GM20431 (cell line): ENCODE measurements around the gene LGALS7B.
"Not testable (repeated sequence)": the region's sequence is repeated elsewhere in the genome, so short reads cannot be mapped to it uniquely, and the experiment has no call there.

ENCODE experiments used
- in situ Hi-C: fragments of 300-500 bp; cut with MseI, MboI; formaldehyde crosslinking; loops from one replicate; pipeline ENCODE4 v1.15.0; 2020; ENCODE audit warnings: low sequenced_read_pairs; ENCODE audit not compliant: unreplicated experiment

LGALS7B gene

DNA sequence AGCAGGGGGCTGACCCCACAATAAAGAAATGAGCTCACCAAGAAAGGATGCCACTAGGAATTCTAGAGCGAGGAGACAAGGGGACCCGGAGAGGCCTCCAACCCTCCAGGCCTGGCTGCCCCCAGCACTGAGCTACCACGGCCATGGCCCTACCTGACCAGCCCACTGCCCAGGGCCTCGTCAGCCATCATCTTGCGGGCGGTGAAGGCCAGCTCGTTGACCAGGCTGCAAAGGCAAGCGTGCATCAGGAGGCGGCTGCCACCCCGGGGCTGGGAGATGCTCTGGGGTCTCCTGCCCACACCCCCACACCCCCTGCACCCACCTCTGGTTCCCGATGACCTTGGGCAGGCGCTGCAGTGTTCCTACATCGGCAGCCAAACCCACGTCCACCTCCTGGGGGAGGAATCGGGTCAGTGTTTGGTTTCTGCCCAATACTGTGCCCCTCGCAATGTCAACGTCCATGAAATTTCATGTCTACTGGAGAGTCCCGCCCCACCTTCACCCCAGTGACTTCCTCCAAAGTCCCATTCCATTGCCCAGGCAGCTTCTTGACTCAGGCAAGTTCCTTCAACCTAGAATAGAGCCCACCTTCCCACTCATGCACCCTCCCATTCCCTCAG, 27.2 kb downstream of the LGALS7B start:
- in situ Hi-C loops: no loop called here

DNA sequence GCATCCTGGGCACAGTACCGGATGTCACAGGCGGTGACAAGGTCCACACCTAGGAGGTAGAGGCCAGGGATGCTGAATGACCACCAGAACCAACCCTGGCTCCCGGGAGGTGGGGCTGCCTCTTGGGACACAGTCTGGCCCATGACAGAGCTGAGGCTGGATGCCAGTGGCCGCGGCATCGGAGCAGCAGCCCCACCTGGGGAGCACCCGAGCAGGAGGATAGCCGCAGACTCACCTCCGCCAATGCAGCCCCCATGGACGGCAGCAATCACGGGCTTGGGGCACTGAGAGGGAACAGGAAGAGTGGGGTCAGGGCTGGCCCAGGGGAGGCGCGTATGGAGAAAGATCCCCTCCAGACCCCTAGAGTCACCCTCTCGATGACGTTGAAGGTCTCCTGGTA, 28.1 kb downstream of the LGALS7B start:
- in situ Hi-C loops: no loop called here

DNA sequence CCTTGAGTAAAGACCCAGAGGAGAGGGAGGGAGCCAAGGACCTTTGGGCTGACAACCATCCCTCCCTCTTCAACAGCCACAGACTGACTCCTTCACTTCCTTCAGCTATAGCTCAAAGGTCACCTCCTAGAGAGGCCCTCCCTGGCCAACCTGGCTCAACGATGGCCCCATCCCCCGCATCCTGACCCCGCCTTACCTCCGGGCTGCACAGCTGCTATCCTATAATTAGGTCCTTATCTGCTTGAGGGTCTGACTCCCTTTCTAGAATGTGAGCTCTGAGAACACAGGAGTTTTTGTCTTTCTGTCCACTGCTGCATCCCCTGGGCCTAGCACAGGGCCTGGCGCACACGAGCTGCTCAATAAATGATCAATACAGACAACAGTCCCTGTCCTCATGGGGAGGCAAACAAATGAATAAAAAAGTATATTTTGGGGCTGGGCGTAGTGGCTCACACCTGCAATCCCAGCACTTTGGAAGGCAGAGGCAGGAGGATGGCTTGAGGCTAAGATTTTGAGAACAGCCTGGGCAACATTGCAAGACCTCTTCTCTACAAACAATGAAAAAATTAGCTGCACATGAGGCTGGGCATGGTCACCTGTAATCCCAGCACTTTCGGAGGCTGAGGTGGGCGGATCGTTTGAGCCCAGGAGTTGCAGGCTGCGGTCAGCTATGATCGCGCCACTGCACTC, 30.4 kb downstream of the LGALS7B start:
- in situ Hi-C loops: no loop called here

DNA sequence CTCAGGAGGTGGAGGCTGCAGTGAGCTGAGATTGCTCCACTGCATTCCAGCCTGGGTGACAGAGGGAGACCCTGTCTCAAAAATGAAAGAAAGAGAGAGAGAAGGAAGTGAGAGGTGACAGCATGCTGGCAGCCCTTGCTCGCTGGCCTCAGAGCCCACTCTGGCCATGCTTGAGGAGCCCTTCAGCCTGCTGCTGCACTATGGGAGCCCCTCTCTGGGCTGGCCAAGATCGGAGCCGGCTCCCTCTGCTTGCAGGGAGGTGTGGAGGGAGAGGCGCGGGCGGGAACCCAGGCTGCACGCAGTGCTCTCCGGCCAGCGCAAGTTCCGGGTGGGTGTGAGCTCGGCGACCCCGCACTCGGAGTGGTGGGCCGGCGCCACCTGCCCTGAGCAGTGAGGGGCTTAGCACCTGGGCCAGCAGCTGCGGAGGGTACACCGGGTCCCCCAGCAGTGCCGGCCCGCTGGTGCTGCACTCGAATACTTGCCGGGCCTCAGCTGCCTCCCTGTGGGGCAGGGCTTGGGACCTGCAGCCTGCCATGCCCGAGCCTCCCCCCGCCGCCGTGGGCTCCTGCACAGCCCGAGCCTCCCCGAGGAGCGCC, 32.3 kb downstream of the LGALS7B start:
- in situ Hi-C loops: not testable (repeated sequence)

DNA sequence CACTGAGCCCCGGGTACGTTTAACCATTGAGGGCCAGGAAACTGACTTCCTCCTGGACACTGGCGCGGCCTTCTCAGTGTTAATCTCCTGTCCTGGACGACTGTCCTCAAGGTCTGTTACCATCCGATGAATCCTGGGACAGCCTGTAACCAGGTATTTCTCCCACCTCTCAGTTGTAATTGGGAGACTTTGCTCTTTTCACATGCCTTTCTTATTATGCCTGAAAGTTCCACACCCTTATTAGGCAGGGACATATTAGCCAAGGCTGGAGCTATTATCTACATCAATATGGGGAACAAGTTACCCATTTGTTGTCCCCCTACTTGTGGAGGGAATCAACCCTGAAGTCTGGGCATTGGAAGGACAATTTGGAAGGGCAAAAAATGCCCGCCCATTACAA, 36.9 kb downstream of the LGALS7B start:
- in situ Hi-C loops: not testable (repeated sequence)

DNA sequence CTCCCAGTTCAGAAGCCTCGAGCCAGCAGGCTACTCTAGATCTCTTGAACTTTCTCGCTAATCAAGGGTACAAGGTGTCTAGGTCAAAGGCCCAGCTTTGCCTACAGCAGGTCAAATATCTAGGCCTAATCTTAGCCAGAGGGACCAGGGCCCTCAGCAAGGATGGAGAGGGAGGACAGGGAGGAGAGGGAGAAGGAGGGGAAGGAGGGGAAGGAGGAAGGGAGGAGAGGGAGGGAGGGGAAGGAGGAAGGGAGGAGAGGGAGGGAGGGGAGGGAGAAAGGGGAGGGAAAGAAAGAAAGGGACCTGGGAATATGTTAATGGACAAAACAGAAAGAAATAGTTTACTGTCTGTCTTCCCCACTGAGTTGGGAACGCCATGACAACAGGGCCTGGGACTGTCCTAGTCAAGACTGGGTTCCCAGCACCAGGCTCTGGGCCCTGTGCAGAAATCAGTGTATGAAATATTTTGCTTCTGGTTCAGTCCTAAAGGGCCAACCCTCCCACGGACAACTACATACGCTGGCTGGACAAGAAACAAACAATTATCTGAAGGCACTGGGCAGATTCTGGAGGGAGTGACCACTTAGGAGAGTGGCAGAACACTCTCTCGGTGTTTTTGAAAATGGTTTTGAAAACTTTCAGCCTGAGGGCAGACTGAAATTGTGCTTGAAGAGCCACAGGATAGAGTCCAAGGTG, 38.0 kb downstream of the LGALS7B start:
- in situ Hi-C loops: no loop called here

DNA sequence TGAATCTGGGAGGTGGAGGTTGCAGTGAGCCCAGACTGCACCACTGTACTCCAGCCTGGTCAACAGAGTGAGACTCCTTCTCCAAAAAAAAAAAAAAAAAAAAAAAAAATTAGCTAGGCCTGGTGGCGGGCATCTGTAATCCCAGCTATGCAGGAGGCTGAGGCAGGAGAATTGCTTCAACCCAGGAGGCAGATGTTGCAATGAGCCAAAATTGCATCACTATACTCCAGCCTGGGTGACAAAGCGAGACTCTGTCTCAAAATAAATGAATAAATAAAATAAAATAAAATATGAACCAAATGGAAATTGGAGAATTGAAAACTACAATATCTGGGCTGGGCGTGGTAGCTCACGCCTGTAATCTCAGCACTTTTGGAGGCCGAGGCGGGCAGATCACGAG, 40.2 kb downstream of the LGALS7B start:
- in situ Hi-C loops: not testable (repeated sequence)

DNA sequence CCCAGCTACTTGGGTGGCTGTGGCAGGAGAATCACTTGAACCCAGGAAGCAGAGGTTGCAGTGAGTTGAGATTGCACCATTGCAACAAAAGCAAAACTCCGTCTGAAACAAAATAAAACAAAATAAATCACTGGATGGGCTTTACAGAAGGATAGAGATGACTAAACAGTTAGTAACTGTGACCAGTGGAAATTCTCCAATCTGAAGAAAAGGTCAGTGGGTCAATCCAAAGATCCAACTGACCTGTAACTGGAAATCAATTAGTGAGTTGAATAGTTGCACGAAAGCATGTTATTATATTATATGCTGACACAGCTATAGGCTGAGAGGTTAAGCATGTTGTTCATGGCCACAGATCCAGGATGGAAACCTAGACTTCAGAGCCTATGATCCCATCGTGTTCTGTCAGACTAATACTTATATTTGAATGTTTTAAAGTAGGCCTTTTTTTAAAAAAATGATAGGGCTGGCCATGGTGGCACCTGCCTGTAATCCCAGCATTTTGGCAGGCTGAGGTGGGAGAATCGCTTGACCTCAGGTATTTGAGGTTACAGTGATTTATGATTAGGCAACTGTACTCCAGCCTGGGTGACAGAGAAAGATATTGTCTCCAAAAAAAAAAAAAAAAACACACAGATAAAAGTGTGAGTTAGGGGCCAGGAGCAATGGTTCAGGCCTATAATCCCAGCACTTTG, 41.2 kb downstream of the LGALS7B start:
- in situ Hi-C loops: no loop called here

DNA sequence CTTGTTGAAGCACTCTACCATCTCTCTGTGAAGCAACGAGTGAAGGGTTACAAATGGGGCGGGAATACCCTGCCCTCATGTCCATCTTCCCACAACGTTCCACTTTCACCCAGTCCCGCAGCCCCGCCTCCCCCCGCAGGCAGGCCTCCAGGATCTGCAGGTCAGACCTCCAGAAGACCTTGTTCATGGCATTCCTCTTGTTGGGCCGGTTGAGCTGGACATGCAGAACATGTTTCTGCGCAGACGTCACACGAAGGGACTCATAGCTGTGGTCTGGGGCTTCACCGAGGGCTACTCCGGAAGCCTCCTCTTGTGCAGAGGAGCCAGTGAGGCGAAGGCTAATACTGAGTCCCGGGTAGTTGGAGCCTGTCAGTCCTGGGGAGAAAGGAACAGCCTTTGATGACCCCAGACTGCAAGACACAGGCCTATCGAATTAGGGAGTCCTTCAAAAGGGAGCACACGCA, 42.2 kb downstream of the LGALS7B start:
- in situ Hi-C loops: no loop called here

DNA sequence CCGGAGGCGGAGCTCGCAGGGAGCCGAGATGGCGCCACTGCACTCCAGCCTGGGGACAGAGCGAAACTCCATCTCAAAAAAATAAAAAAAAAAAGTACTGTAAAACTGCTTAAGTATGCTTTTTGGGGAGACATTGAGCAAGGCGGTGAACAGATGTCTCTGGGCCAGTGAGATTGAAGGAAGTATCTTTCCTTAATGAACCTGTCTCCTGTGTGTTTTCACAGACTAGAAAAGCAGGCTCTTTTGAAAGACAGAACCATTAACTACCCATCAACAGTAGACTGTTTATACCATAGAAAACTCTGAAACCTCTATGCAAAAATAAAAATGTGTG, 44.1 kb downstream of the LGALS7B start:
- in situ Hi-C loops: no loop called here

DNA sequence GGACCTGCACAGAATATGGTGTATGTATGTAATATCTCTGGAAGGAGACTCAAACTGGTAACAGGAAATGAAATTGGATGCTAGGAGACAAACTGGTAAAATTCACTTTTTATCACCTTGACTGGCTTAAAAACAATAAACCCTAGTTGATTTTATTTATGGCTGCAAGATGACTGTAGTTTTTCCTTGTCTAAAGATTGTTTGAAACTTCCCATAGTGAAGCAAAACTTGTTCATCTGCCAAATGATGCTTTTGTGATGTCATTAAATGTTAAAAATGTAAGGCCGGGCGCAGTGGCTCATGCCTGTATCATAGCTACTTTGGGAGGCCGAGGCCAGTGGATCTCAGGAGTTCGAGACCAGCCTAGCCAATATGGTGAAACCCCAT, 45.1 kb downstream of the LGALS7B start:
- in situ Hi-C loops: no loop called here

DNA sequence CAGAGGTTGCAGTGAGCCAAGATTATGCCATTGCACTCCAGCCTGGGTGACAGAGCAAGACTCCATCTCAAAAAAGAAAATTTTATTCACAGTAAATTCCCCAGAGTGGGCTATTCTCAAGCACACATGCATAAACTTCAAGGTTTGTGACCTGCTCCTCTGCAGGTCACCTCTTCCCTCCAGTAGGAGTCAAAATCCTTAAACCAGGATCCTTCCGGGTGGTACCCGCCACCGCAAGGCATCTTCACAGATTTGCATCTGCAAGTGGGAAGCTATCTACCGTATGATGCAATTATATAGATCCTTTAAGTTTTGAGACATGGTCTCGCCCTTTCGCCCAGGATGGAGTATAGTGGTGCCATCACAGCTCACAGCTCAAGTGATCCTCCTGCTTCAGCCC, 45.6 kb downstream of the LGALS7B start:
- in situ Hi-C loops: no loop called here

DNA sequence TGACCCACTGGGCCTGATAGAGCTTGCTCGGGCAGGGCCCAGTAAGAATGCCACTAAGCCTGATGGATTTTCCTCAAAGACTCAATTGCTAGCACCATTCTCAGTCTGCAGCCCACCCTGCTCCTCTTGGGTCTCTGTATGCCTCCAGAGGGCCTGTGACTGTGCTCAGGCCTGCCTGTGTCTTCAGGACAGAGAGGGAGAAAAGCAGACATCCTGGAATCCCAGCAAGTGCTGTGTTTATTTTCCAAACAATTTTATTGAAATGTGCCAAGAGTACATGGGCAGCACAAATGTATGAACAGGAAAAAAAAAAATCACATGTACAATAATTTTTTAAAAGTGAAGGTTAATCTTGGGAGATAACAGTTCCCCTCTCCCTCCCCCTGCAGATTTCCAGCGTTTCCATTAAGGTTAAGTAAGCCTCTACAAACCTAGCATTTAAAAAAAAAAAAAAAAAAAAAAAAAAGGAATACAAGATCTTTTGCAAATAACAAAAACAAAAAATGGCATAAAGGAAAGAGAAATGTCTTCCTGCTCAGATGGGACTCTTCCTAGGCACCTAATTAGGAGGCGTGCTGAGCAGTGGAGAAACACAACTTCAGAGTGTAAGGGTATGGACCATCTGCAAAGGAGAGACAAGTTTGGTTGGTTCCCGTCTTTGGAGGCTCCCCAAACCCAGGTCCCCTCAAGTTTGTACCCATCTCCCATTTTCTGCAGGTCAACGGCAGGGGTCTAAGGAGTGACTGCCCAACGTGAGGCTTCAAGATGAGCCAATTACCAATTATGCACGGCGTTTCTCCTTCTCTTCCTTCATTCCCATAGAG, 47.4 kb downstream of the LGALS7B start:
- in situ Hi-C loops: no loop called here

DNA sequence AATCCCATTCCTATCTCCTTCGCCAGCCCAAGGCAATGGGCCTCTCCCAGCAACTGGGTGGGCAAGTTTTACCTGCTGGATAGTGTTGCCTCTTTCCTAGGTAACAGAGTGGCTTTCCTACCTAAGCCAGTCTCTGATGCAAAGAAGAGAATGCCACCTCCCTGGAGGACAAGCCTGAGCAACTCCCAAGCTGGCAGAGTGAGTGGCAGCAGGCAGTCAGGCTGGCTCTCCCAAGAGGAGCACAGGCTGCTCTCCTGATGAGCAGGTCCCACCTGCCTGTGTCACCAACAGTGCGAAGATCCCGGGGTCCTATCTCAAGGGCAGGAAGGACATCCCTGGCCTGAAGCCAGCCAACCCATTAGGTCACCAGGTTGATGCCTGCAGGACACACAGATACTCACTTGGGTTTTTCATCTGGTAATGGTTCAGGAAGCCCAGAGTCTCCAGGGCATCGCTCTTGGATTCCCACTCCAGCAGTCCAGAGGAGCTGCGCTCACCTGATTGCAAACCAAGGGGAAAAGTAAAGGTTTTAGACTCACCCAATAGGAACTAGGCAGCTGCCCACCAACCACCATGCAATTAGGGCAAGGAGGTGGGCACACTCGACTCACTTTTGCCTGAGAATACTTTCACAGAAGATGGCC, 48.1 kb downstream of the LGALS7B start:
- in situ Hi-C loops: no loop called here

DNA sequence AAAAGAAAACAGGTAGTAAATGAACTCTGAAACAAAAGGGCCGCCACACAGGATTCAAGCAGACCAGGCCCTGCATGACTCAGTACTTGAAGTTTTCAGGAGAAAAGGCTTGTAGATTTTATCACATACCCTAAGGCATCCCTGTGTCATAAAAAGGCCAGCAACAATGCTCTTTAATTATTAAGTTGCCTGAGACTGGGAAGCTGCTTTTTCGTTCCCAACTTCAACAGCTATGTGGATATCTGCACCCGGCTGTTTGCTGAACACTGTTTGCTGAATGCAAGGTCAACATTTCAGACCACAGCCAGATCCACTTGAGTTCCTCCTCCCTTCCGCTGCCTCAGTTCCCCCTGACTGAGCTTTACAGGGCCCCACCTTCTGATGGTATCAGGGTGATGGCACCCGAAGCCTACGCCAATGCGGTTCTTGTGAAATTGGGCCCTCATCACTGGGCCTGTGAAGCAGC, 48.7 kb downstream of the LGALS7B start:
- in situ Hi-C loops: no loop called here

DNA sequence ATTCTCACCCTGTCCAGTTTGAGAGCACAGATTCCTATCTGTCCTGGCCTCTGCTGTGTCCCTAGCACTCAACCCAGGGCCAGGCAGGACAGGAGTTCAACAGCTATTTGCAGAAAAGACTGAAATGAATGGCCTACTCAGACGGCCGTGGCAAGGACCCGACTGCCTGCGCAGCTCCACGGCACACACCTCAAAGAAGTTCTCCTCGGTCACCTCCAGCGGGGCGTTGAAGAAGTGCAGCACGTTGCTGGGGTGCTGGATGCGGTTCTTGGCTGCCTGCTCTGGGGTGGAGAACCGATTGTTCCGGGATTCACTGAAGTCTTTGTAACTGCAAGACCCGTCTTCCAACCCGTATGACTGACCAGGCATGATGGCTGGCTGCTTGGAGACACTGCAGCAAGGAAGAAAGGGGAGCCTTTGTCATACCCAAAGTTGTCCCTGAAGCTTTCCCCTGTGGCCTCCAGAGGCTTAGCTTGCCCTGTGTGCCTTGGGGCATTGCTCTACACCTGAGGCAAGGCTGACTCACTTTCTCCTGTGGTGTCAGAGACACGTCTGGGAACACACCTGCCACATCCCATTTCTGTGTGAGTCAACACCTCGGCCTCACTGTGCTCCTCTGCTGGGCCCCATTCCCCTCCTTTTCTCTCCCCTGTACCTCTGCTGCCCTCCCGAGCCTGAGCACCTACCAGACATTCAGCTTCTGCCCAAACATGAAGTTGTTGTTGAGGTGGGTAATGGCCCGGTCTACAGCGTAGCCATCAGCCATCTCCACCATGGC, 49.4 kb downstream of the LGALS7B start:
- in situ Hi-C loops: no loop called here

DNA sequence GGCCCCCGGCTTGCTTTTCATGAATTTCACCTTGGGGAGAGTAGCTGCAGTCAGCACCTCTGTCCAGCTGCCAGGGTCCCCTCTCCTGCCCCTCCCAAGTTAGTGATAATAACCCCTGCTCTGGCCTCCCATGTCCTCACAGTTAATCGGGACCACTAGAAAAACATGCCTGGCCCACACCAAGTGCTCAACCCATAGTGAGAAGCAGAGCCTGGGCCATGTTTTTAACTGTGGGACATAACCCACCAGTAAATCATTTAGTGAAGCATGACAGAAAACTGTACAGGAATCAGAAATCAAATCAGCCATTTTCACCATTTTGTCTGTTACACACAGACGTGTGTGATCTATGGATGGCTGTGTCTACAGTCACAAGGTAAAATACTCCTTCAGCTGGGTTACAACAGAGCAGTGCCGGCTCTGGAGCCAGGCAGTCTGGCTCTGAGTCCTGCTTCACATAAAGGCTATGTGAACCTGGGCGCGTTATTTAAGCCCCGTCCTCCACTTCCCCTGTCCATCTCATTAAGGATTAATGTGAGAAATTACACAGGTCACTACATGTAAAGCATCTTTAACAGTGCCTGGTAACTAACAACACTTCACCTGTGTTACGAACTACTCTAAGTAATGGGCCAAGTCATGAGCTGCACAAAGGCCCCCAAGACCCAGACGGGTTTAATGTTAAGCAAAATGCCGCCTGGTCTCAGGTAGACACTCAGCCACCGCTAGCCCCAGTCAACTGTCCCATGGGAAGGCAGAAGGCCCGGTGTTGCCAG, 50.2 kb downstream of the LGALS7B start:
- in situ Hi-C loops: no loop called here
